GM23248 (cell line): ENCODE data around the gene SEC14L5. TPM values are rescaled to one million over a fixed set of nuclear protein-coding genes. Genes with fewer than 3 reads are reported as not detected.

Source experiments
- DNase-seq: peaks from one replicate; pipeline ENCODE4 v3.0.0-alpha.2; 2015
- H2AFZ ChIP-seq: fragments of 200-600 bp; sonication (generic); 2 replicates; pipeline ENCODE4 v1.6.1; 2016; ENCODE audit warnings: antibody characterized with exemption
- H3F3A ChIP-seq: fragments of 200-600 bp; sonication (generic); 2 replicates; pipeline ENCODE4 v1.6.1; 2016; ENCODE audit warnings: mild to moderate bottlenecking, antibody characterized with exemption, mixed run types; ENCODE audit not compliant: insufficient read depth
- H3K27ac ChIP-seq: fragments of 200-600 bp; sonication (generic); 2 replicates; pipeline ENCODE4 v1.5.1; 2016; ENCODE audit warnings: mild to moderate bottlenecking
- H3K27me3 ChIP-seq: fragments of 200-600 bp; sonication (generic); replicated peaks from 2 replicates; pipeline ENCODE4 v1.6.1; 2016; ENCODE audit warnings: mild to moderate bottlenecking; ENCODE audit not compliant: insufficient read depth
- H3K36me3 ChIP-seq: fragments of 200-600 bp; sonication (generic); 2 replicates; pipeline ENCODE4 v1.6.1; 2016; ENCODE audit warnings: low read depth, mild to moderate bottlenecking
- H3K4me1 ChIP-seq: fragments of 200-600 bp; sonication (generic); 2 replicates; pipeline ENCODE4 v1.6.1; 2016; ENCODE audit warnings: mild to moderate bottlenecking; ENCODE audit not compliant: insufficient read depth
- H3K4me2 ChIP-seq: fragments of 200-600 bp; sonication (generic); one replicate; pipeline ENCODE4 v1.6.1; 2016; ENCODE audit warnings: mild to moderate bottlenecking; ENCODE audit not compliant: unreplicated experiment
- H3K4me3 ChIP-seq: fragments of 200-600 bp; sonication (generic); 2 replicates; pipeline ENCODE4 v1.5.1; 2016; ENCODE audit warnings: mild to moderate bottlenecking
- H3K79me2 ChIP-seq: fragments of 200-600 bp; sonication (generic); 2 replicates; pipeline ENCODE4 v1.6.1; 2016; ENCODE audit warnings: mild to moderate bottlenecking; ENCODE audit not compliant: insufficient read depth
- H3K9ac ChIP-seq: fragments of 200-600 bp; sonication (generic); 2 replicates; pipeline ENCODE4 v1.6.1; 2016; ENCODE audit warnings: mild to moderate bottlenecking
- H3K9me2 ChIP-seq: fragments of 200-600 bp; sonication (generic); 2 replicates; pipeline ENCODE4 v1.6.1; 2016; ENCODE audit warnings: mixed run types, mild to moderate bottlenecking, moderate library complexity; ENCODE audit not compliant: insufficient read depth
- H3K9me3 ChIP-seq: fragments of 200-600 bp; sonication (generic); one replicate; pipeline ENCODE4 v1.6.1; 2017; ENCODE audit warnings: low read depth
- H4K20me1 ChIP-seq: fragments of 200-600 bp; sonication (generic); 2 replicates; pipeline ENCODE4 v1.6.0; 2016; ENCODE audit not compliant: insufficient read depth
- EZH2 ChIP-seq: fragments of 200-600 bp; sonication (generic); IDR thresholded peaks from 2 replicates; pipeline ENCODE4 v1.6.1; 2018; ENCODE audit warnings: antibody characterized with exemption, mild to moderate bottlenecking; ENCODE audit not compliant: insufficient read depth, poor library complexity, severe bottlenecking
- EZH2phosphoT487 ChIP-seq: fragments of 200-600 bp; sonication (generic); IDR thresholded peaks from 2 replicates; pipeline ENCODE4 v1.6.1; 2018; ENCODE audit warnings: antibody characterized with exemption, moderate library complexity, mild to moderate bottlenecking, low read depth; ENCODE audit not compliant: insufficient read depth
- WGBS, 2 experiments: methylation state at CpG; one replicate each; pipeline ENCODE4 v1.1.6; 2015 to 2017; ENCODE audit warnings: low lambda C conversion rate in 2 of 2, low coverage in 1 of 2; ENCODE audit errors: missing lambda C conversion rate in 2 of 2; 5-methylcytosine and 5-hydroxymethylcytosine counted together
- in situ Hi-C: fragments of 300-500 bp; cut with MboI; formaldehyde crosslinking; loops from 2 replicates; pipeline ENCODE4 v1.15.0; 2020
- polyA plus RNA-seq: library from polyadenylated mRNA; unstranded; fragments of >200 nt; fragmentation: Nextera tagmentation; extraction: Ambion mirVana; gene quantifications from 2 replicates; pipeline ENCODE4 v1.2.1, GENCODE V29; 2016
- total RNA-seq: library from RNA; depleted of rRNA; stranded (reverse); fragments of >200 nt; shearing (Covaris generic); gene quantifications from 2 replicates; pipeline ENCODE4 v1.2.3, GENCODE V29; 2014

SEC14L5 gene
- total and polyA plus RNA-seq, 2 experiments from 2014 or later = not detected

- peak overlapping the region; percentile 42; the same call in 1 of the 2 replicates for H3K9ac ChIP-seq
- H2AFZ ChIP-seq = no peak overlapping the region
- H3K4me1 ChIP-seq = peaks cover 38% of the 10 kb centered on the region
- H3K79me2 ChIP-seq = no peaks in the 10 kb centered on the region
- no peaks in the 10 kb centered on the region for H3K36me3 ChIP-seq
- peak overlapping the region; percentile 87 for H3K27ac ChIP-seq
- no peaks in the 10 kb centered on the region for H3K9me3 ChIP-seq
- no peaks in the 10 kb centered on the region for H4K20me1 ChIP-seq
- no peaks in the 10 kb centered on the region for H3K9me2 ChIP-seq
- DNase-seq = peak; percentile 97
- WGBS, 2 experiments = 14 to 17% methylated on average over 18 to 20 of the region's 20 CpGs
- H3K4me3 ChIP-seq = peak overlapping the region; percentile 18; the same call in 1 of the 2 replicates
- peak overlapping the region; percentile 60 for H3K4me2 ChIP-seq
- no peak for TF ChIP-seq EZH2phosphoT487
- TF ChIP-seq EZH2 = no peak
- in situ Hi-C loops = no loop called here
- peaks cover 26% of the 10 kb centered on the region for H3F3A ChIP-seq
- H3K27me3 ChIP-seq = no peaks in the 10 kb centered on the region
Observed at GRCh38 chr16:4944333-4945281, 13.5 kb upstream of the SEC14L5 start.

- H3K27ac ChIP-seq = no peak overlapping the region
- H3K4me1 ChIP-seq = peaks cover 38% of the 10 kb centered on the region
- 19 to 25% methylated on average over 11 of the region's 11 CpGs for WGBS, 2 experiments
- TF ChIP-seq EZH2 (no peak), EZH2phosphoT487 (no peak)
- H3K9ac ChIP-seq = no peak overlapping the region
- no peaks in the 10 kb centered on the region for H4K20me1 ChIP-seq
- H3K79me2 ChIP-seq = no peaks in the 10 kb centered on the region
- H3K27me3 ChIP-seq = no peaks in the 10 kb centered on the region
- peaks cover 26% of the 10 kb centered on the region for H3F3A ChIP-seq
- peak overlapping the region; percentile 60 for H3K4me2 ChIP-seq
- no peak overlapping the region for H2AFZ ChIP-seq
- no peak overlapping the region for H3K4me3 ChIP-seq
- no peaks in the 10 kb centered on the region for H3K9me3 ChIP-seq
- H3K36me3 ChIP-seq = no peaks in the 10 kb centered on the region
- no peaks in the 10 kb centered on the region for H3K9me2 ChIP-seq
- in situ Hi-C loops = no loop called here
- DNase-seq = peak; percentile 63
Observed at GRCh38 chr16:4945560-4946502, 12.3 kb upstream of the SEC14L5 start.

DNA sequence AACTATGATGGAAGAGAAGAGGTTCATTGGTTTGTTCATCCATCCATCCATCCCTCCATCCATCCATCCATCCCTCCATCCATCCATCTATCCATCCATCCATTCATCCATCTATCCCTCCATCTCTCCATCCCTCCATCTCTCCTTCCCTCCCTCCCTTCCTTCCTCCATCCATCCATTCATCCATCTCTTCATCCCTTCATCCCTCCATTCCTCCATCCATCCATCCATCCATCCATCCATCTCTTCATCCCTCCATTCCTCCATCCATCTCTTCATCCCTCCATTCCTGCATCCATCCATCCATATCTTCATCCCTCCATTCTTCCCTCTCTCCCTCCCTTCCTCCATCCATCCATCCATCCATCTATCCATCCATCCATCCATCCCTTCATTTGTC lies 11.2 kb upstream of the SEC14L5 start:
- Histone ChIP-seq H3K4me2 (no peak overlapping the region), H3K36me3 (no peaks in the 10 kb centered on the region)

More for the DNA sequence above, 11.2 kb upstream of the SEC14L5 start:
- in situ Hi-C loops = no loop called here
- DNase-seq = no peak
- Histone ChIP-seq H3K79me2 (no peaks in the 10 kb centered on the region), H3K4me3 (no peak overlapping the region), H3K9ac (no peak overlapping the region), H3F3A (peaks cover 26% of the 10 kb centered on the region), H3K4me1 (peaks cover 38% of the 10 kb centered on the region), H3K9me2 (no peaks in the 10 kb centered on the region), H3K27me3 (no peaks in the 10 kb centered on the region), H3K9me3 (no peaks in the 10 kb centered on the region), H4K20me1 (no peaks in the 10 kb centered on the region), H3K27ac (no peak overlapping the region), H2AFZ (no peak overlapping the region)
- TF ChIP-seq EZH2phosphoT487 (no peak), EZH2 (no peak)
